ENCODE data around the gene SELENOF. TPM values are rescaled to one million over a fixed set of nuclear protein-coding genes. Genes with fewer than 3 reads are reported as not detected.

Gene SELENOF
- polyA plus RNA-seq, 1 of the 3 experiments (the other 2 are of a cell fraction) = 155 TPM

DNA sequence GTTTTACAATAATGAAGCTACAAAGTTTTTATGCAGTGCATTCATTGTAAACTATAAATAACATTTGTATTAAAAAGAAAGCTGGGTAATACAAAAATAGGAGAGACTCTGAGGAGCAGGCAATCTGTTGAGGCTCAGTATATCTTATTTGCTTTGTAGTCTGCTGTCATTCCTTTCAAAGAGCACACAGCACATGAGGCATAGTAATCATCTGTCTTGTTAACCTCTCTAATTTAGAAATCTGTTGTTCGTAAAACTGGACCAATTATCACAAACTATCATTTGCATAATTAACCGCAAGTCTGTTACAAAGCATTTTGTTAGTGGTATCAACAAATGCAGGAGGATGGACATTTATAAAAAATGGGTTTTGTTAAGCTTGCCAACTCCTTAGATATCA, 51.0 kb downstream of the SELENOF start (continued):
- TF ChIP-seq, protein P1, sequence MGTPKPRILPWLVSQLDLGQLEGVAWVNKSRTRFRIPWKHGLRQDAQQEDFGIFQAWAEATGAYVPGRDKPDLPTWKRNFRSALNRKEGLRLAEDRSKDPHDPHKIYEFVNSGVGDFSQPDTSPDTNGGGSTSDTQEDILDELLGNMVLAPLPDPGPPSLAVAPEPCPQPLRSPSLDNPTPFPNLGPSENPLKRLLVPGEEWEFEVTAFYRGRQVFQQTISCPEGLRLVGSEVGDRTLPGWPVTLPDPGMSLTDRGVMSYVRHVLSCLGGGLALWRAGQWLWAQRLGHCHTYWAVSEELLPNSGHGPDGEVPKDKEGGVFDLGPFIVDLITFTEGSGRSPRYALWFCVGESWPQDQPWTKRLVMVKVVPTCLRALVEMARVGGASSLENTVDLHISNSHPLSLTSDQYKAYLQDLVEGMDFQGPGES (IDR thresholded peaks at IDR 0.05; ENCODE audit: low read depth, low read length) = no peak
- TF ChIP-seq POLR2AphosphoS5 (IDR thresholded peaks at IDR 0.05; ENCODE audit: low read depth, low read length) = no peak
- no peak for TF ChIP-seq GATA2 (CRISPR knock-in tag; IDR thresholded peaks at IDR 0.05)
- no peak for TF ChIP-seq FOSL2 (IDR thresholded peaks at IDR 0.05; ENCODE audit: borderline replicate concordance, low read depth)
- TF ChIP-seq FOXJ3 (CRISPR knock-in tag; IDR thresholded peaks at IDR 0.05) = no peak

DNA sequence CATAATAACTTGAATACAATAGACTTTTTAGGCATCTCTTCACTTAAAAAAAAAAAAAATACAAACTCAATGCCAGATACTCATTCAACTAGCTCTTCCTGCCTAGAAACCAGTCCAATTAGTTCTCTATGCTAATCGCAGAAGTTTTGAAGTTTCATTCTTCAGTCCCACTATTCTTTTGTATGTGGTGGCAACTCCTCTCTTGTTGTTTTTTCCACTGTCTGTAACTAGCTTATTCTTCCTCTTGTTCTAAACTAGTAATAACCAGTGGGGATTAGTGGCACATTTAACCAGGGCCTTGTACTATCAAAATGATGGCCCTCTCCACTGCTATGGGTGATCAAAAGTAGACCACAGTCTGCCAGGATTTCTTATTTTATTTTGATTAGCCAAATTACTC, 52.5 kb downstream of the SELENOF start:
- no peak overlapping the region for H3K9ac ChIP-seq
- ChIA-PET POLR2A (no interaction called here), CTCF (interaction anchor here (1.1 to 3.0 kb wide), 4 partner anchors 13 to 54 kb away, joined by 3 to 10 read pairs (median 4); no protein-coding TSS in a partner anchor)
- DNase-seq = no peak
- TF ChIP-seq, protein P2, sequence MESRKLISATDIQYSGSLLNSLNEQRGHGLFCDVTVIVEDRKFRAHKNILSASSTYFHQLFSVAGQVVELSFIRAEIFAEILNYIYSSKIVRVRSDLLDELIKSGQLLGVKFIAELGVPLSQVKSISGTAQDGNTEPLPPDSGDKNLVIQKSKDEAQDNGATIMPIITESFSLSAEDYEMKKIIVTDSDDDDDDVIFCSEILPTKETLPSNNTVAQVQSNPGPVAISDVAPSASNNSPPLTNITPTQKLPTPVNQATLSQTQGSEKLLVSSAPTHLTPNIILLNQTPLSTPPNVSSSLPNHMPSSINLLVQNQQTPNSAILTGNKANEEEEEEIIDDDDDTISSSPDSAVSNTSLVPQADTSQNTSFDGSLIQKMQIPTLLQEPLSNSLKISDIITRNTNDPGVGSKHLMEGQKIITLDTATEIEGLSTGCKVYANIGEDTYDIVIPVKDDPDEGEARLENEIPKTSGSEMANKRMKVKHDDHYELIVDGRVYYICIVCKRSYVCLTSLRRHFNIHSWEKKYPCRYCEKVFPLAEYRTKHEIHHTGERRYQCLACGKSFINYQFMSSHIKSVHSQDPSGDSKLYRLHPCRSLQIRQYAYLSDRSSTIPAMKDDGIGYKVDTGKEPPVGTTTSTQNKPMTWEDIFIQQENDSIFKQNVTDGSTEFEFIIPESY (IDR thresholded peaks at IDR 0.05; ENCODE audit: borderline replicate concordance, low read depth) = no peak
- TF ChIP-seq ELF1 (IDR thresholded peaks at IDR 0.05) (no peak), YY1 (IDR thresholded peaks at IDR 0.05; ENCODE audit: low read depth) (no peak), RCOR1 (IDR thresholded peaks at IDR 0.05; ENCODE audit: low read length) (no peak), CHD2 (IDR thresholded peaks at IDR 0.05; ENCODE audit: low read length, partially characterized antibody) (no peak), NFIC (IDR thresholded peaks at IDR 0.05; ENCODE audit: borderline replicate concordance) (no peak), MEF2A (IDR thresholded peaks at IDR 0.05; ENCODE audit: borderline replicate concordance, low read depth) (no peak), TEAD4 (IDR thresholded peaks at IDR 0.05; ENCODE audit: borderline replicate concordance, insufficient read depth) (no peak), EP300 (IDR thresholded peaks at IDR 0.05; ENCODE audit: borderline replicate concordance in 1 of 2, low read depth in 1 of 2, low read length in 1 of 2) (no peak), RFX5 (IDR thresholded peaks at IDR 0.05; ENCODE audit: low read length) (no peak)
- TF ChIP-seq, protein P3, sequence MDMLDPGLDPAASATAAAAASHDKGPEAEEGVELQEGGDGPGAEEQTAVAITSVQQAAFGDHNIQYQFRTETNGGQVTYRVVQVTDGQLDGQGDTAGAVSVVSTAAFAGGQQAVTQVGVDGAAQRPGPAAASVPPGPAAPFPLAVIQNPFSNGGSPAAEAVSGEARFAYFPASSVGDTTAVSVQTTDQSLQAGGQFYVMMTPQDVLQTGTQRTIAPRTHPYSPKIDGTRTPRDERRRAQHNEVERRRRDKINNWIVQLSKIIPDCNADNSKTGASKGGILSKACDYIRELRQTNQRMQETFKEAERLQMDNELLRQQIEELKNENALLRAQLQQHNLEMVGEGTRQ (IDR thresholded peaks at IDR 0.05; ENCODE audit: borderline replicate concordance, low read depth, low read length) = no peak
- TF ChIP-seq, protein P4, sequence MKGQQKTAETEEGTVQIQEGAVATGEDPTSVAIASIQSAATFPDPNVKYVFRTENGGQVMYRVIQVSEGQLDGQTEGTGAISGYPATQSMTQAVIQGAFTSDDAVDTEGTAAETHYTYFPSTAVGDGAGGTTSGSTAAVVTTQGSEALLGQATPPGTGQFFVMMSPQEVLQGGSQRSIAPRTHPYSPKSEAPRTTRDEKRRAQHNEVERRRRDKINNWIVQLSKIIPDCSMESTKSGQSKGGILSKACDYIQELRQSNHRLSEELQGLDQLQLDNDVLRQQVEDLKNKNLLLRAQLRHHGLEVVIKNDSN (IDR thresholded peaks at IDR 0.05; ENCODE audit: borderline replicate concordance, low read depth) = no peak
- TF ChIP-seq, protein P5, sequence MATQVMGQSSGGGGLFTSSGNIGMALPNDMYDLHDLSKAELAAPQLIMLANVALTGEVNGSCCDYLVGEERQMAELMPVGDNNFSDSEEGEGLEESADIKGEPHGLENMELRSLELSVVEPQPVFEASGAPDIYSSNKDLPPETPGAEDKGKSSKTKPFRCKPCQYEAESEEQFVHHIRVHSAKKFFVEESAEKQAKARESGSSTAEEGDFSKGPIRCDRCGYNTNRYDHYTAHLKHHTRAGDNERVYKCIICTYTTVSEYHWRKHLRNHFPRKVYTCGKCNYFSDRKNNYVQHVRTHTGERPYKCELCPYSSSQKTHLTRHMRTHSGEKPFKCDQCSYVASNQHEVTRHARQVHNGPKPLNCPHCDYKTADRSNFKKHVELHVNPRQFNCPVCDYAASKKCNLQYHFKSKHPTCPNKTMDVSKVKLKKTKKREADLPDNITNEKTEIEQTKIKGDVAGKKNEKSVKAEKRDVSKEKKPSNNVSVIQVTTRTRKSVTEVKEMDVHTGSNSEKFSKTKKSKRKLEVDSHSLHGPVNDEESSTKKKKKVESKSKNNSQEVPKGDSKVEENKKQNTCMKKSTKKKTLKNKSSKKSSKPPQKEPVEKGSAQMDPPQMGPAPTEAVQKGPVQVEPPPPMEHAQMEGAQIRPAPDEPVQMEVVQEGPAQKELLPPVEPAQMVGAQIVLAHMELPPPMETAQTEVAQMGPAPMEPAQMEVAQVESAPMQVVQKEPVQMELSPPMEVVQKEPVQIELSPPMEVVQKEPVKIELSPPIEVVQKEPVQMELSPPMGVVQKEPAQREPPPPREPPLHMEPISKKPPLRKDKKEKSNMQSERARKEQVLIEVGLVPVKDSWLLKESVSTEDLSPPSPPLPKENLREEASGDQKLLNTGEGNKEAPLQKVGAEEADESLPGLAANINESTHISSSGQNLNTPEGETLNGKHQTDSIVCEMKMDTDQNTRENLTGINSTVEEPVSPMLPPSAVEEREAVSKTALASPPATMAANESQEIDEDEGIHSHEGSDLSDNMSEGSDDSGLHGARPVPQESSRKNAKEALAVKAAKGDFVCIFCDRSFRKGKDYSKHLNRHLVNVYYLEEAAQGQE (IDR thresholded peaks at IDR 0.05; ENCODE audit: low read depth, low read length) = no peak
- H3K9me3 ChIP-seq = no peaks in the 10 kb centered on the region
- peaks cover 9% of the 10 kb centered on the region; the same call in 1 of the 2 replicates for H3K79me2 ChIP-seq (ENCODE audit: insufficient read depth)
- WGBS (ENCODE audit: low lambda C conversion rate) = 100% methylated on average over 1 of the region's 1 CpG
- H3K4me2 ChIP-seq = no peak overlapping the region
- no peaks in the 10 kb centered on the region for H3K9me2 ChIP-seq
- H2AFZ ChIP-seq (ENCODE audit: low read depth) = no peak overlapping the region
- H3K27ac ChIP-seq (ENCODE audit: low read depth in 2 of 2, low read length in 1 of 2) = no peak overlapping the region
- no peaks in the 10 kb centered on the region for H4K20me1 ChIP-seq (ENCODE audit: insufficient read depth)
- peaks cover 1% of the 10 kb centered on the region for H3F3A ChIP-seq (replicated peaks; ENCODE audit: insufficient read depth)
- no peaks in the 10 kb centered on the region for H3K27me3 ChIP-seq (ENCODE audit: insufficient read depth)
- no peak overlapping the region for H3K4me3 ChIP-seq (ENCODE audit: low read depth in 2 of 2, low read length in 1 of 2)
- H3K4me1 ChIP-seq (ENCODE audit: control insufficient read depth in 1 of 2, insufficient read depth in 2 of 2, low read depth in 1 of 2, low read length in 1 of 2) = no peaks in the 10 kb centered on the region
- peaks cover 0 to 25% of the 10 kb centered on the region in 2 experiments for H3K36me3 ChIP-seq (replicated peaks in 1 of 2; ENCODE audit: control insufficient read depth in 1 of 2, insufficient read depth in 2 of 2, low read length in 1 of 2)

Data from SK-N-SH (cell line).